Epithelial cell of proximal tubule (primary cell): ENCODE results near the gene ACTN4. TPM values are rescaled to one million over a fixed set of nuclear protein-coding genes. Genes with fewer than 3 reads are reported as not detected.

ENCODE experiments used
- DNase-seq: peaks from one replicate; pipeline ENCODE4 v3.0.0-alpha.2; 2011; ENCODE audit warnings: low read depth
- H3K4me3 ChIP-seq: 2 replicates; pipeline ENCODE4 v1.5.1; 2011; ENCODE audit warnings: low read depth, mild to moderate bottlenecking, low read length
- CTCF ChIP-seq: conservative IDR thresholded peaks from 2 replicates; pipeline ENCODE4 v1.5.1; 2012; ENCODE audit warnings: low read depth, mild to moderate bottlenecking, low read length
- total RNA-seq: library from RNA; depleted of rRNA; stranded (reverse); fragments of >200 nt; gene quantifications from 2 replicates; pipeline ENCODE4 v1.2.3, GENCODE V29; 2015

Gene ACTN4
- total RNA-seq, 1 donor from 2014 or later = 629 TPM

- H3K4me3 ChIP-seq = no peak overlapping the region
- no peak for DNase-seq
- no peak for TF ChIP-seq CTCF
Measured at GRCh38 chr19:38639679-38640078, 7.8 kb upstream of the ACTN4 start.

GRCh38 chr19:38640368-38640767, 7.1 kb upstream of the ACTN4 start:
- DNase-seq = no peak
- no peak for TF ChIP-seq CTCF
- H3K4me3 ChIP-seq = no peak overlapping the region

GRCh38 chr19:38642176-38642575, 5.3 kb upstream of the ACTN4 start:
- no peak overlapping the region for H3K4me3 ChIP-seq
- TF ChIP-seq CTCF = no peak
- no peak for DNase-seq

GRCh38 chr19:38644719-38645118, 2.7 kb upstream of the ACTN4 start:
- H3K4me3 ChIP-seq = no peak overlapping the region
- DNase-seq = no peak
- no peak for TF ChIP-seq CTCF

GRCh38 chr19:38647966-38648768, 718 bp downstream of the ACTN4 start:
- H3K4me3 ChIP-seq = peak overlapping the region; percentile 89
- no peak for TF ChIP-seq CTCF
- no peak for DNase-seq

- H3K4me3 ChIP-seq = peak overlapping the region; percentile 89
- DNase-seq = no peak
- TF ChIP-seq CTCF = no peak
Measured at GRCh38 chr19:38648769-38649304, 1.4 kb downstream of the ACTN4 start.
